KMS-11 (cell line): ENCODE data around the gene FLNB.

Experiments
- H2AFZ ChIP-seq: fragments of 200-600 bp; sonication (generic); 2 replicates; pipeline ENCODE4 v1.6.1; 2016; ENCODE audit warnings: antibody characterized with exemption, mixed run types, low read depth
- H3K27ac ChIP-seq: fragments of 200-600 bp; sonication (generic); 2 replicates; pipeline ENCODE4 v1.6.1; 2016; ENCODE audit warnings: mild to moderate bottlenecking, mixed run types
- H3K27me3 ChIP-seq: fragments of 200-600 bp; sonication (generic); 2 replicates; pipeline ENCODE4 v1.6.1; 2017; ENCODE audit warnings: mild to moderate bottlenecking, low read depth, mixed run types, moderate library complexity; ENCODE audit not compliant: insufficient read depth
- H3K36me3 ChIP-seq: fragments of 200-600 bp; sonication (generic); 2 replicates; pipeline ENCODE4 v1.6.1; 2017; ENCODE audit warnings: mild to moderate bottlenecking, mixed run types; ENCODE audit not compliant: insufficient read depth
- H3K4me1 ChIP-seq: fragments of 200-600 bp; sonication (generic); 2 replicates; pipeline ENCODE4 v1.6.1; 2016; ENCODE audit warnings: mild to moderate bottlenecking, low read depth, mixed run types; ENCODE audit not compliant: poor library complexity, severe bottlenecking
- H3K4me2 ChIP-seq: fragments of 200-600 bp; sonication (generic); 2 replicates; pipeline ENCODE4 v1.7.0; 2016; ENCODE audit warnings: mild to moderate bottlenecking, mixed run types
- H3K4me3 ChIP-seq: fragments of 200-600 bp; sonication (generic); IDR thresholded peaks from 2 replicates; pipeline ENCODE4 v1.6.1; 2017; ENCODE audit warnings: low read depth, low read length, mixed read lengths; ENCODE audit not compliant: insufficient read depth
- H3K79me2 ChIP-seq: fragments of 200-600 bp; sonication (generic); 2 replicates; pipeline ENCODE4 v1.6.1; 2016; ENCODE audit warnings: low read depth, mixed run types; ENCODE audit not compliant: insufficient read depth
- H3K9ac ChIP-seq: fragments of 200-600 bp; sonication (generic); 2 replicates; pipeline ENCODE4 v1.6.1; 2016; ENCODE audit warnings: mild to moderate bottlenecking, mixed run types
- H4K20me1 ChIP-seq: fragments of 200-600 bp; sonication (generic); 2 replicates; pipeline ENCODE4 v1.6.1; 2016; ENCODE audit warnings: mild to moderate bottlenecking, mixed run types; ENCODE audit not compliant: insufficient read depth
- TF ChIP-seq, protein P1 (sequence below): fragments of 200-600 bp; sonication (generic); conservative IDR thresholded peaks from 2 replicates; pipeline ENCODE4 v1.6.1; 2017; ENCODE audit warnings: low read depth, mild to moderate bottlenecking, antibody characterized with exemption, low read length, moderate library complexity, mixed read lengths

Gene FLNB

DNA sequence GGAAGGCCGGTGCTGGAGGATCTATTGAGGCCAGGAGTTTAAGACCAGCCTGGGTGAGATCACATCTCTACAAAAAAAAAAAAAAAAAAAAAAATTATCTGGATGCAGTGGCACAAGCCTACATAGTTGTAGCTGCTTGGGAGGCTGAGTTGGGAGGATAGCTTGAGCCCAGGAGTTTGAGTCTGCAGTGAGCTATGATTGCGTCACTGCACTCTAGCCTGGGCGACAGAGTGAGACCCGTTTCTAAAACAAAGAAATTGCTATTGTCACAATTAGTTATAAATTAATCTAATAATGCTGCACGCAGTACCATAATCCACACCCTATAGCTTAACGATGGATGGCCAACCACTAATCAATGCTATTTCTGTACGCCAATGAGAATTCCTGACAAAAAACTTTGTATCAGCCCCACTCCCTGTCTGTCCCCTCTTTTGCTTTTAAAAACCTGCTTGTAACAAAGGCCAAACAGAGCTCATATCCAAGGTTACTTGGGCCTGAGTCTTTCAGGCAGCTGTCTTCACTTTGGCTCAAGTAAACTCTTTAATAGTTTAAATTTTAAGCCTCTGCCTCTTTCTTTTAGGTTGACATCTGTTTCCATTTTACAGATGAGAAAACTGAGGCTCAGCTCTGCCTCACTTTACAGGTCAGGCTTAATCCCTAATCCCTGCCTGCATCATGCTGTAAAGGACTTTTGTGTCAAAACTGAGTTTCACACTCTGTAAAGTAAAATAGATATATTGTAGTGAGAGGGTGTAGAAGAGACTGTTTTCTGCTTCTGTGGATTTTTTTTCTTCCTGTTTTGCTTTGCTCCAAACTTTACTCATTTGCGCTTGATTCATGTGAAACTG, 10.9 kb downstream of the FLNB start:
- Histone ChIP-seq H2AFZ (no peak overlapping the region), H3K36me3 (no peaks in the 10 kb centered on the region), H3K4me2 (no peak overlapping the region), H3K27ac (no peak overlapping the region), H3K27me3 (no peaks in the 10 kb centered on the region), H4K20me1 (no peaks in the 10 kb centered on the region), H3K9ac (no peak overlapping the region), H3K79me2 (no peaks in the 10 kb centered on the region), H3K4me1 (peaks cover 11% of the 10 kb centered on the region), H3K4me3 (no peak overlapping the region)
- TF ChIP-seq, protein P1, sequence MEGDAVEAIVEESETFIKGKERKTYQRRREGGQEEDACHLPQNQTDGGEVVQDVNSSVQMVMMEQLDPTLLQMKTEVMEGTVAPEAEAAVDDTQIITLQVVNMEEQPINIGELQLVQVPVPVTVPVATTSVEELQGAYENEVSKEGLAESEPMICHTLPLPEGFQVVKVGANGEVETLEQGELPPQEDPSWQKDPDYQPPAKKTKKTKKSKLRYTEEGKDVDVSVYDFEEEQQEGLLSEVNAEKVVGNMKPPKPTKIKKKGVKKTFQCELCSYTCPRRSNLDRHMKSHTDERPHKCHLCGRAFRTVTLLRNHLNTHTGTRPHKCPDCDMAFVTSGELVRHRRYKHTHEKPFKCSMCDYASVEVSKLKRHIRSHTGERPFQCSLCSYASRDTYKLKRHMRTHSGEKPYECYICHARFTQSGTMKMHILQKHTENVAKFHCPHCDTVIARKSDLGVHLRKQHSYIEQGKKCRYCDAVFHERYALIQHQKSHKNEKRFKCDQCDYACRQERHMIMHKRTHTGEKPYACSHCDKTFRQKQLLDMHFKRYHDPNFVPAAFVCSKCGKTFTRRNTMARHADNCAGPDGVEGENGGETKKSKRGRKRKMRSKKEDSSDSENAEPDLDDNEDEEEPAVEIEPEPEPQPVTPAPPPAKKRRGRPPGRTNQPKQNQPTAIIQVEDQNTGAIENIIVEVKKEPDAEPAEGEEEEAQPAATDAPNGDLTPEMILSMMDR: no peak

DNA sequence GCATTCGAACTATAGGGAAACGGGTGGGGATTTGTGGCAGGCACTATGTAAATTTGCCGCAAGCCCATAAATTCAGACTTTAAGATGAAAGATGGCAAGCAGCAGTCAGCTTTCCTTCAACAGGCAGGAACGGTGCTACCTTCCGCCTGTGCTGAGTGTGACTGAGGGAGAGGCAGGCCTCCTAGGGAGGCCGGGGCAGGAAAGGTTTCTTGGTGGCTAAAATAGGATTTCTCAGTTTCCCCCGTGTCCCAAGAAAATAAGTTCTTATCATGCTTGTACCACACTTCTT, 12.5 kb downstream of the FLNB start:
- Histone ChIP-seq H3K79me2 (no peaks in the 10 kb centered on the region), H4K20me1 (no peaks in the 10 kb centered on the region), H3K9ac (no peak overlapping the region), H3K27me3 (no peaks in the 10 kb centered on the region), H3K36me3 (no peaks in the 10 kb centered on the region), H3K27ac (no peak overlapping the region), H2AFZ (no peak overlapping the region), H3K4me3 (no peak overlapping the region), H3K4me2 (no peak overlapping the region), H3K4me1 (peaks cover 11% of the 10 kb centered on the region)
- TF ChIP-seq, protein P1: no peak

DNA sequence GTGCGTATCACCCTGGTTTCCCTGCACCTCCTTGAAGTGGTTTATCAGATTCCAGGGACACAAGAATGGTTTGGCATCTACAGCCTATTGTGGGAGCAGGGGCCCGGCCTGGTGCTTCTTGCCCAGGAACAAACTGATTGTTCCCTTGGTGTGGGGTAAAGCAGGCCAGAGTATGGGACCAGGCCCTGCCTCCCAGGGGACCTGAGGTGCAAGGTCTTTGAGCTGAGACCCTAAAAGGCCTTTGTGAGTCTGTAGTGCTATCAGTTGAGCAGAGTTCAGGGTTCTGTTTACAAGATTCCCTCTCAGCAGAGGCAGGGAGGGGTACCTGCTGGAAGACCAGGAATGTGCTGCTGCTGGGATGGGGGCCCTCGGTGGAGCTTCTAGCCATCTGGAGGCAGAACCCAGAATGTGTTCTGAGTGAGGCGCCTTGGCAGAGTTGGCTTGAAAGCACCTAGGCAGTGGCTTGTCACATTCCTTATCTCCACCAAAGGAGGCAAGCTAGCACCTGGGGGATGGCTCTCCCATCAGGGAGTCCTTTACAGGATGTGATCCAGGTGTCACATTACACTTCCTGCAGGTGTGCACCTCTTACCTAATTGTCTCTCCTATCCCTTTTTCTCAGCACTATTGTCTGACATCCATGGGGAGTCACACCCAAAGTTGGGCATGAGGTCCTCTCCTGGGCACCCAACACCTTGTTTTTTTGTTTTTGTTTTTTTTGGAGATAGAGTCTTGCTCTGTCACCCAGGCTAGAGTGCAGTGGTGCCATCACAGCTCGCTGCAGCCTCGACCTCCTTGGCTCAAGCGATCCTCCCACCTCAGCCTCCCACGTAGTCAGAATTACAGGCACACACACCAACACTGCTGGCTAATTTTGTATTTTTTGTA, 13.1 kb downstream of the FLNB start:
- H3K4me2 ChIP-seq: no peak overlapping the region
- no peak overlapping the region for H3K4me3 ChIP-seq
- no peaks in the 10 kb centered on the region for H3K79me2 ChIP-seq
- H4K20me1 ChIP-seq: no peaks in the 10 kb centered on the region
- H3K27me3 ChIP-seq: no peaks in the 10 kb centered on the region
- H3K4me1 ChIP-seq: peaks cover 11% of the 10 kb centered on the region
- no peak overlapping the region for H3K27ac ChIP-seq
- H3K9ac ChIP-seq: no peak overlapping the region
- TF ChIP-seq, protein P1: no peak
- H3K36me3 ChIP-seq: no peaks in the 10 kb centered on the region
- no peak overlapping the region for H2AFZ ChIP-seq

DNA sequence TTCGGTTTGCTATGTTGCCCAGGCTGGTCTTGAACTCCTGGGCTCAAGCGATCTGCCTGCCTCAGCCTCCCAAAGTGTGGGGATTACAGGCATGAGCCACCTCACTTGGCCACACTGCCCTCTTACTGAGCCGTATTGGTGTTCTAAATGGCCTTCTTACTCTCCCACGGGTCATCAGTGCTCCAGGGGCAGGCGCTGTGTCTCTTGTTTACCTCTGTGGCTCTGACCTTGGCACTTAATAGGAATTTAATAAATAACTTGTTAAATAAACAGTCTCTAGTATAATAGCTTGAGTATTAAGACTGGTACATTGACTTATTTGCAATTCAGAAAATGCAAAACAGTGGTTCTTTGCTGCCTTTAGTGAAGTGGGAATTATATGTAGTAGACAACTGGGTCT, 13.7 kb downstream of the FLNB start:
- no peak overlapping the region for H3K4me3 ChIP-seq
- no peak overlapping the region for H2AFZ ChIP-seq
- no peaks in the 10 kb centered on the region for H3K36me3 ChIP-seq
- no peak overlapping the region for H3K4me2 ChIP-seq
- no peaks in the 10 kb centered on the region for H3K79me2 ChIP-seq
- no peak overlapping the region for H3K27ac ChIP-seq
- no peaks in the 10 kb centered on the region for H3K27me3 ChIP-seq
- H3K9ac ChIP-seq: no peak overlapping the region
- H4K20me1 ChIP-seq: no peaks in the 10 kb centered on the region
- peaks cover 11% of the 10 kb centered on the region for H3K4me1 ChIP-seq
- TF ChIP-seq, protein P1: no peak
